ENCODE data around the gene SLC19A1.

Gene SLC19A1

GRCh38 chr21:45545691-45546531 is 3.7 kb upstream of the SLC19A1 start:
- peaks cover 21% of the 10 kb centered on the region for H3K4me1 Mint-ChIP-seq
- peaks cover 3% of the 10 kb centered on the region for H3K9me3 Mint-ChIP-seq
- no peak overlapping the region for H3K27ac Mint-ChIP-seq
- H3K27me3 Mint-ChIP-seq (ENCODE audit: low read depth): no peaks in the 10 kb centered on the region
- no peak for TF ChIP-seq CTCF (IDR thresholded peaks at IDR 0.05; ENCODE audit: unreplicated experiment in 3 of 3)
- H3K36me3 Mint-ChIP-seq (ENCODE audit: low read depth): no peaks in the 10 kb centered on the region
- H3K4me3 Mint-ChIP-seq: peak overlapping the region; percentile 10 to 60 (median 17)

GRCh38 chr21:45545236-45545570 is 3.0 kb upstream of the SLC19A1 start:
- no peaks in the 10 kb centered on the region for H3K36me3 Mint-ChIP-seq (ENCODE audit: low read depth)
- no peak for TF ChIP-seq CTCF (IDR thresholded peaks at IDR 0.05; ENCODE audit: unreplicated experiment in 3 of 3)
- H3K9me3 Mint-ChIP-seq: peaks cover 3% of the 10 kb centered on the region
- peak overlapping the region; percentile 10 to 60 (median 17) for H3K4me3 Mint-ChIP-seq
- H3K27ac Mint-ChIP-seq: peak overlapping the region in 1 of 3 experiments; percentile 43
- peaks cover 21% of the 10 kb centered on the region for H3K4me1 Mint-ChIP-seq
- H3K27me3 Mint-ChIP-seq (ENCODE audit: low read depth): no peaks in the 10 kb centered on the region

- H3K36me3 Mint-ChIP-seq (ENCODE audit: low read depth): no peaks in the 10 kb centered on the region
- no peaks in the 10 kb centered on the region for H3K27me3 Mint-ChIP-seq (ENCODE audit: low read depth)
- no peak for TF ChIP-seq CTCF (IDR thresholded peaks at IDR 0.05; ENCODE audit: unreplicated experiment in 3 of 3)
- H3K4me1 Mint-ChIP-seq: peaks cover 25% of the 10 kb centered on the region
- peak overlapping the region in 1 of 3 experiments; percentile 43 for H3K27ac Mint-ChIP-seq
- peaks cover 3% of the 10 kb centered on the region for H3K9me3 Mint-ChIP-seq
- H3K4me3 Mint-ChIP-seq: peak overlapping the region in 2 of 3 experiments; percentile 15 to 30
These were observed 2.4 kb upstream of the SLC19A1 start for GRCh38 chr21:45544449-45545235.

GRCh38 chr21:45543710-45544448 is 1.6 kb upstream of the SLC19A1 start:
- H3K4me1 Mint-ChIP-seq: peaks cover 25% of the 10 kb centered on the region
- peak overlapping the region; percentile 79 to 86 (median 84) for H3K4me3 Mint-ChIP-seq
- no peaks in the 10 kb centered on the region for H3K27me3 Mint-ChIP-seq (ENCODE audit: low read depth)
- H3K27ac Mint-ChIP-seq: peak overlapping the region in 2 of 3 experiments; percentile 66 to 85
- no peak for TF ChIP-seq CTCF (IDR thresholded peaks at IDR 0.05; ENCODE audit: unreplicated experiment in 3 of 3)
- no peaks in the 10 kb centered on the region for H3K36me3 Mint-ChIP-seq (ENCODE audit: low read depth)
- H3K9me3 Mint-ChIP-seq: peaks cover 3% of the 10 kb centered on the region

- TF ChIP-seq CTCF (IDR thresholded peaks at IDR 0.05; ENCODE audit: unreplicated experiment in 3 of 3): no peak
- Mint-ChIP-seq H3K27ac (peak overlapping the region in 2 of 3 experiments; percentile 66 to 85), H3K9me3 (peaks cover 3% of the 10 kb centered on the region), H3K36me3 (ENCODE audit: low read depth) (no peaks in the 10 kb centered on the region), H3K4me1 (peaks cover 25% of the 10 kb centered on the region), H3K4me3 (peak overlapping the region; percentile 79 to 86 (median 84)), H3K27me3 (ENCODE audit: low read depth) (no peaks in the 10 kb centered on the region)
These were observed 1.1 kb upstream of the SLC19A1 start for GRCh38 chr21:45543371-45543709.
